ENCODE data around the gene CHST15. TPM values are rescaled to one million over a fixed set of nuclear protein-coding genes. Genes with fewer than 3 reads are reported as not detected.

CHST15 gene
- total and polyA plus RNA-seq, 8 donors = 4.8 to 17.3 (median 12.4) TPM

- TF ChIP-seq CTCF (IDR thresholded peaks at IDR 0.05) = no peak
- Histone ChIP-seq H3K27ac (no peak overlapping the region), H3K9me3 (no peaks in the 10 kb centered on the region), H3K36me3 (no peaks in the 10 kb centered on the region), H3K27me3 (no peaks in the 10 kb centered on the region), H3K4me1 (no peaks in the 10 kb centered on the region), H3K4me3 (no peak overlapping the region)
- WGBS, 2 donors = 81 to 90% methylated on average over 16 of the region's 16 CpGs
- no peak for DNase-seq
- FAIRE-seq = no peak
- intact Hi-C loops (cut with DNase I) = no loop called here
- peak in 1 of 4 donors; percentile 60 for ATAC-seq
Measured at GRCh38 chr10:124083740-124084397, 9.5 kb downstream of the CHST15 start.

DNA sequence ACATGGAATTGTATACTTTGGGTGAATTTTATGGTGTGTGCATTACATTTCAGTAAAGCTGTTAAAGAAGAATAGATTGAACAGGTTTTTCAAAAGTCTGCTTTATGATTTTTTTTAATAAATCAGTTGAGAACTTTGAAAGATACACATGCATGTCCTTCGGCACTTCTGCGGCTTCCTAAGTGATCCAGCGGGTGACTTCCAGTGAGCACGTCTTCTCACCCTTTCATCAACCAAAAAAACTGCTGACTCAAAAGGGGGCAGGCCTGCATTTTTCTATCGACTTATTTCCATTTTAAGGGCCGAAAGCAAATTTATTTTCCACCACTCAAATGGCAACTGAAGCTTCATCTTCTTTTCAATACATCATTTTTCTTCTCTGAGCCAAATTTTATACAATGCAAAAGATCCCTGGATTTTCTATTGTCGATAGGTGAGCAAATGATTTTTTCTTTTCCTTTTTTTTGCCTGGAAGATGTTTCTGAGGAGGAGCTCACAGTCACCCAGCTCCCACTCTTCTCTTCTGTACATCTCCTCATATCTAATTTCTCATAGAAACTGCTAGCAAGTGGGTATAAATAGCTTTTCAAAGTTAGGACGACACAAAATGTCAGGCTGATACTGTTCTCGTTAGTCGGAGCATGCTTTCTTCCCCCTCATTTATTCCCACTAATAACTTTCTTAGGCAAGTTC lies 10.2 kb downstream of the CHST15 start:
- 80% methylated on average over 10 of the region's 10 CpGs for WGBS, 2 donors
- FAIRE-seq = no peak

DNA sequence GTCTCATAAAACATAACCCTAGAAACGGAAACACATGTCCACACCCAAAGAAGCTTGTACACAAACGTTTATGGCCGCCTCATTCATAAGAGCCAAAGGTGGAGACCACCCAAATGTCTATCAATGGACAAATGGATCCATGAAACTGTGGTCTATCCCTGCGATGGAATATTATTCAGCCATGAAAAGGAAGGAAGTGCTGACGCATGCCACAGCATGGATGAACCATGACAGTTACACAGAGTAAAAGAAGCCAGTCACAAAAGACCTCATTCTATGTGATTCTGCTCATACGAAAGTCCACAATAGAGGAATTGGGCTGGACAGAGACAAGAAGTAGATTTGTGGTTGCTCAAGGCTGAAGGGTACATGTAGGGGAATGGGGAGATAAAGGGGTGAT lies 10.8 kb downstream of the CHST15 start:
- ATAC-seq (no peak), DNase-seq (no peak), FAIRE-seq (no peak)
- Histone ChIP-seq H3K27ac (no peak overlapping the region), H3K4me1 (no peaks in the 10 kb centered on the region), H3K36me3 (no peaks in the 10 kb centered on the region), H3K9me3 (no peaks in the 10 kb centered on the region), H3K27me3 (no peaks in the 10 kb centered on the region), H3K4me3 (no peak overlapping the region)
- TF ChIP-seq CTCF (IDR thresholded peaks at IDR 0.05) = no peak
- WGBS, 2 donors = 79 to 83% methylated on average over 6 of the region's 6 CpGs
- intact Hi-C loops (cut with DNase I) = no loop called here

More for the DNA sequence above, 10.2 kb downstream of the CHST15 start:
- H3K4me3 ChIP-seq = no peak overlapping the region
- no peaks in the 10 kb centered on the region for H3K27me3 ChIP-seq
- DNase-seq (no peak), ATAC-seq (no peak)
- H3K36me3 ChIP-seq = no peaks in the 10 kb centered on the region
- H3K4me1 ChIP-seq = no peaks in the 10 kb centered on the region
- H3K27ac ChIP-seq = no peak overlapping the region
- intact Hi-C loops (cut with DNase I) = no loop called here
- no peaks in the 10 kb centered on the region for H3K9me3 ChIP-seq
- no peak for TF ChIP-seq CTCF (IDR thresholded peaks at IDR 0.05)

- no peaks in the 10 kb centered on the region for H3K4me1 ChIP-seq
- H3K9me3 ChIP-seq = no peaks in the 10 kb centered on the region
- 81 to 82% methylated on average over 13 of the region's 13 CpGs for WGBS, 2 donors
- no peaks in the 10 kb centered on the region for H3K36me3 ChIP-seq
- FAIRE-seq (no peak), DNase-seq (no peak), ATAC-seq (no peak)
- intact Hi-C loops (cut with DNase I) = no loop called here
- H3K27me3 ChIP-seq = no peaks in the 10 kb centered on the region
- no peak overlapping the region for H3K27ac ChIP-seq
- TF ChIP-seq CTCF (IDR thresholded peaks at IDR 0.05) = no peak
- no peak overlapping the region for H3K4me3 ChIP-seq
Measured at GRCh38 chr10:124081547-124082140, 11.8 kb downstream of the CHST15 start.

DNA sequence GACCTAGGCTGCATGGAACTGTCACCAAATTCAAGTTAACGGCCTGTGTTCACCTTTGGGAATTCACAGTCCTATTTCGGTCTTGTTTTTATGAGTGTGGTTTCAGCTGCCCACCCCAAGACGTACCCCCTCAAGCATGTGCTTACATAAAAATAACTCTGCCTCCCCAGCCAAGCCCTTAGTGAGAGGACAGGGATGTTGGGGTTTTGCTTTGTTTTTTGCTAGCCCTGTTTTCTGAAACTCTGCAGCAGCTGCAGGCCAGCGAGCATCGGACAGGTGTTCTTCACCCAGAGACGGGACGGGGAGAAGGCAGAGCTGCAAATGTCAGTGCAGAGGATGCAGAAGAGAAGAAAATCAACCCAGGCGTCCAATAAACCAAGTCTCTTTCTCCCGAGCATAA lies 13.5 kb downstream of the CHST15 start:
- ATAC-seq (no peak), DNase-seq (no peak), FAIRE-seq (no peak)
- TF ChIP-seq CTCF (IDR thresholded peaks at IDR 0.05) = no peak
- Histone ChIP-seq H3K27ac (no peak overlapping the region), H3K27me3 (no peaks in the 10 kb centered on the region), H3K4me3 (no peak overlapping the region), H3K9me3 (no peaks in the 10 kb centered on the region), H3K36me3 (no peaks in the 10 kb centered on the region), H3K4me1 (no peaks in the 10 kb centered on the region)
- intact Hi-C loops (cut with DNase I) = no loop called here
- WGBS, 2 donors = 74 to 79% methylated on average over 9 of the region's 9 CpGs
